ENCODE measurements around the gene UROC1. TPM values are rescaled to one million over a fixed set of nuclear protein-coding genes. Genes with fewer than 3 reads are reported as not detected.
A peak's percentile ranks its signal among the peaks of the same experiment; 100 is the strongest.

Gene UROC1
- total RNA-seq, 2 experiments from 2014 or later, result not detected

DNA sequence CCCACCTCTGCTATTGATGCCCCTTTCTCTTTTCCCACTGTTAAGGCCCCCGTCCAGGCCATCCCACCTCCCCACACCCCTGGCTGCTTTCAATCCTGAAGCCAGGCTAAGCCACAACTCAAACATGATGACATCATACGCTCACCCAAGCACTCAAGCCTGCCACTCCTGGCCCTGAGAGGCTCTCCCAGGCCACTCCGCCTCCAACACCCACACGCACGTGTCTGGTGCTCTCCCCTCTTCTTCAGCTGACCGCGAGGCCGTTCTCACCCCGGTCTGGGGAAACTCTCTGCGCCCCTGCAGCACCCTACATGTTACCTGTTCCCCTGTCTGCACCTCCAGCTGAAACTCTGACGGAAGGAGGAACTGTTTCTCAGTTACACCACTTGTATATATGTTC, 48.1 kb downstream of the UROC1 start:
- Mint-ChIP-seq H3K36me3 (ENCODE audit: low read depth) (peaks cover 64% of the 10 kb centered on the region), H3K4me1 (peaks cover 52% of the 10 kb centered on the region), H3K27ac (peak overlapping the region; percentile 52), H3K4me3 (no peak overlapping the region), H3K9me3 (ENCODE audit: low read depth) (no peaks in the 10 kb centered on the region), H3K27me3 (no peaks in the 10 kb centered on the region)
- ChIA-PET POLR2A (no interaction called here), CTCF (interaction anchor here (0.6 kb wide), 1 partner anchor 197 kb away, joined by 4 read pairs; no protein-coding TSS in a partner anchor)
- DNase-seq (no peak), ATAC-seq (no peak)
- intact Hi-C loops (cut with DNase I, micrococcal nuclease), result no loop called here

DNA sequence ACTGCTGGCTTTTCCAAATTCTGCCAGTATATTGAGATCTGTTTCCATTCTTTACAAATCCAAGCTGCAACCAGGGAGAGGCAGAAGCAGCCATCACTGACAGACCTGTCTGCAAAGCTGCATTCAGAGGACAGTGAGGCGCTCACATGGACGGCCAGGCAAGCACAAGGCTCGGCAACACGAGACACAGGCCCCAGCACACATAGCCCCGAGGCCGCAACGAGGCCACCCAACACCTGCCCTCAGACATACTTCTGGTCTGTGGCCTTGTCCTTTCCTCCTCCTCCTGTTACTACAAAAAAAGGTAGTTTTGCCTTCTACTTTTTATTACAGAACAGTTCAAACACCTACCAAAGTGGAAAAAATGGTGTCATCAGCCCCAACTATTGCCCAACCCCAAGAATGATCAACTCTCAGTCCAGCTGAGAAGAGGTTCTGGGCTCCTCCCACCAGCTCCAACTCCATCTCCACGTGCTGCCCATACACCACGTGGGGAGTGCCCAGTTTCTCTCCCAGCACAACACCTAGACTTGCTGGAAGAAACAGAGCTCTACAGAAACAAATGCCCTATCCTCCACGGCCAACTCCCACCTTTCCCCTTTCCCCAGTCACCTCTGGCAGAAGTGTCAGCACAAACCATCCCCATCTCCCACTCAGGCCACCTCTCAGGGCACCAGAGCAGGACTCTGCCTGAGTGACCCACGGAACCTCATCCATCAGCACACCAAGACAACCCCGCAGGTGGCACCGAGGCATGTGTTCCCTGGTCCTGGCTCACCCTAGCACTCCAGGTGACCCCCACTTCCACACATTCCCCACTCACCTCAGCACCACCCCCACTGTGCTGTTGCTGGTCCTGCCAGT, 49.3 kb downstream of the UROC1 start:
- H3K36me3 Mint-ChIP-seq (ENCODE audit: low read depth), result peaks cover 58% of the 10 kb centered on the region

DNA sequence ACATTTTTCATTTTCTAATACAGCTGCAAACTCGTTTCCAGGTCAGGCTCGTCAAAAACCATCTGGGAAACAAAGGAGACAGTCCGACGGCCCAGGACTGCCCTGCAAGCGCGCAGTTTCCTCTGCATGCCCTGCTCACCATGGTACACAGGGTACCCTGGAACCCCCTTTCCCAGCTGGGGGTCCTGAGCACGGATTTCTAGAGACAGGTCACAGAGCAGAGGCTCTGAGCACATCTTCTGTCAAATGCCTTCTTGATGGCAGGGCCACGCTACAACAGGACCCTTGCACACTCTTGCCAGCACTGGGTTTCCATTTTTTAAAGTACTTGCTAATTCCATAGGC, 50.0 kb downstream of the UROC1 start:
- peaks cover 52% of the 10 kb centered on the region for H3K36me3 Mint-ChIP-seq (ENCODE audit: low read depth)
- no peak overlapping the region for H3K4me3 Mint-ChIP-seq
- DNase-seq, result no peak
- intact Hi-C loops (cut with DNase I, micrococcal nuclease), result no loop called here
- ATAC-seq, result no peak
- H3K4me1 Mint-ChIP-seq, result peaks cover 35% of the 10 kb centered on the region
- no peaks in the 10 kb centered on the region for H3K27me3 Mint-ChIP-seq
- no peaks in the 10 kb centered on the region for H3K9me3 Mint-ChIP-seq (ENCODE audit: low read depth)
- H3K27ac Mint-ChIP-seq, result no peak overlapping the region
- ChIA-PET POLR2A (no interaction called here), CTCF (interaction anchor here (2.4 kb wide), 1 partner anchor 8 kb away, joined by 7 read pairs; the partner anchor contains the start of gene ZXDC)

More for the DNA sequence above, 49.3 kb downstream of the UROC1 start:
- DNase-seq (no peak), ATAC-seq (no peak)
- intact Hi-C loops (cut with DNase I, micrococcal nuclease), result no loop called here
- Mint-ChIP-seq H3K27ac (peak overlapping the region; percentile 49), H3K27me3 (no peaks in the 10 kb centered on the region), H3K9me3 (ENCODE audit: low read depth) (no peaks in the 10 kb centered on the region), H3K4me1 (peaks cover 42% of the 10 kb centered on the region), H3K4me3 (no peak overlapping the region)
- ChIA-PET POLR2A (no interaction called here), CTCF (no interaction called here)

DNA sequence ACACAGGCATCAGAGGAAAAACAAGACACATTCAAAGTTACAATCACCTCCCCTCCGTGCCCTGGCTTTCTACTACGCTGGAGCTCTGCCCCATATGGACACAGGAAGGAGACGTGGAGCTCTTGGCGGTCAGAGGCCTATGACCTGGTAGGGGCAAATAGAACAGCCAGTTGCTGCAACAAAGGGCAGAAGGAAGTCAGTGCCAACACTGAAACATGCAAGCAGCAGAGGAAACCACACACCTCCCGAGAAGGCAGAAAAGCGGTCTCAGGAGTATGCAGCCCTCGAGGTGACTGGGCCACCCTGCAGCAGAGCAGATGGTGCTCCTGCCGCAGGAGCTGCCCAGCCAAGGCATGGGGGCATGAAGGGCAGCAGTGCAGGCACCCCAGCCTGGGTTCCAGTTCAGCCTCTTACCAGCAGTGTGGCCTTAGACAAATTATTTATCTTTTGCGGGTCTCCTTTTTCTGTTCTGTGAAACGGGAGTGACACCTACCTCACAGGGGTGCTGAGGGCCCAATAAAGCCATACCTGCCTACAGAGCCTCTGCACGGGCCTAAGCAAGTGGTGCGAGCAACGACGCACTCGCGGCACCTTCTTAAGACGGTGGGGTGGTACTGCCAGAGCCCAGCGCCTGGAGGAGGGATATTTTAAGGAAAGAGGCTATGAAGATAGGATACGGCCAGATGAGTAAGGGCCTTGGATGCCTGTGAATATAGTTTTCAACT, 50.5 kb downstream of the UROC1 start:
- ATAC-seq (no peak), DNase-seq (no peak)
- POLR2A ChIA-PET, result no interaction called here
- Mint-ChIP-seq H3K27me3 (no peaks in the 10 kb centered on the region), H3K27ac (no peak overlapping the region), H3K4me1 (peaks cover 30% of the 10 kb centered on the region), H3K9me3 (ENCODE audit: low read depth) (no peaks in the 10 kb centered on the region), H3K36me3 (ENCODE audit: low read depth) (peaks cover 50% of the 10 kb centered on the region), H3K4me3 (no peak overlapping the region)
- intact Hi-C loops (cut with DNase I, micrococcal nuclease), result no loop called here
- CTCF ChIA-PET, result interaction anchor here (0.7 to 2.4 kb wide), 2 partner anchors 8 to 96 kb away, joined by 3 to 7 read pairs; partner anchors contain the start of gene ZXDC

DNA sequence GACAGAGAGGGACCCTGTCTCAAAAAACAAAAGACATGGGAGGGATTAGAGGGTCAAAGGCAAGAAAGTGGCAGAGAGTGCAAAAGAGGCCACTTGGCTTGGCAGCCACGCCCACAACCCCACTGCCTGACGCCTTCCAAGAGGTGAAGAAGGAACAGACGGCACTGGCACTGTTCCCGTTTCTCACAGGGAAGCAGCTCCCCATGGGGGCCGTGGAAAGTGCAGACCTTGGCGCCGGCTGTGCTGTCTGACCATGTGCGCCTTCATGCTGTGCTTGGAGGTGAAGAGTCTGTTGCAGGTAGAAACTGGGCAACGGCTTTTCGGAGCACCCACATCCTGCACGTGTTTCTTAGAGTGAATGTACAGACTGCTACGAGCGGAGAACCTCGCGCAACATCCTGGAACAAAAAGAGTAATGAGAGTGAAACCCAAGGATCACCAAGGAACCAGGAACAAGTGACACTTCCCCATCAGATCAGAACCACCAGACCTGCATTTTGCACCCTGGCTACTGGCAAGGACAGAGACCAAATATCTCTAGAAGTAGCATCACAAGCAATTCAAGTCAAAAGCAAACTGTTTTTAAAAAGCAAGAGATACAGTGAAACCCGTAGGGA, 51.5 kb downstream of the UROC1 start:
- DNase-seq (no peak), ATAC-seq (no peak)
- ChIA-PET POLR2A (no interaction called here), CTCF (interaction anchor here (0.7 to 2.4 kb wide), 2 partner anchors 9 to 97 kb away, joined by 3 to 7 read pairs; partner anchors contain the start of gene ZXDC)
- H3K27ac Mint-ChIP-seq, result no peak overlapping the region
- H3K36me3 Mint-ChIP-seq (ENCODE audit: low read depth), result peaks cover 53% of the 10 kb centered on the region
- H3K4me3 Mint-ChIP-seq, result no peak overlapping the region
- peaks cover 22% of the 10 kb centered on the region for H3K4me1 Mint-ChIP-seq
- intact Hi-C loops (cut with DNase I, micrococcal nuclease), result no loop called here
- H3K27me3 Mint-ChIP-seq, result no peaks in the 10 kb centered on the region
- H3K9me3 Mint-ChIP-seq (ENCODE audit: low read depth), result no peaks in the 10 kb centered on the region

DNA sequence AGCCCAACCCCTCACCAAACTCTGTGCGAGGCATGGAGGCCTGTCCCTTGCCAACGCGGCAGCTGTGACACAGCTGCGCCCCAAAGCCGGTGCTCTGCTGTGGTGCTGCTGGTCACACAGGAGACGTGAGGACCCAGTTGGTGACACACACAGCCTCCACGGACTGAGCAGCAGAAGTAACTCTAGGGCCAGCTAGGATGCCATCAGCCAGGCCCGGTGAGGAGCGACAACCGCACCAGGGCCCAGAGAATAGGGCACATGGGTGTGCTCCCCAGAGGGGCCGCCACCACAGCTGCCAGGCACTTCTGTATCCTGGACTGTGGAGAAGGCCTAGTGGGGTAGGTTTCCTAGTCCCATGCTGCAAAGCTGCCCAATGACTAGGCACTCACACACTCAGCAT, 52.6 kb downstream of the UROC1 start:
- ATAC-seq, result no peak
- POLR2A ChIA-PET, result no interaction called here
- H3K27ac Mint-ChIP-seq, result no peak overlapping the region
- no peaks in the 10 kb centered on the region for H3K9me3 Mint-ChIP-seq (ENCODE audit: low read depth)
- H3K4me3 Mint-ChIP-seq, result no peak overlapping the region
- CTCF ChIA-PET, result no interaction called here
- intact Hi-C loops (cut with DNase I, micrococcal nuclease), result no loop called here
- peaks cover 48% of the 10 kb centered on the region for H3K36me3 Mint-ChIP-seq (ENCODE audit: low read depth)
- no peak for DNase-seq
- H3K4me1 Mint-ChIP-seq, result peaks cover 19% of the 10 kb centered on the region
- no peaks in the 10 kb centered on the region for H3K27me3 Mint-ChIP-seq

DNA sequence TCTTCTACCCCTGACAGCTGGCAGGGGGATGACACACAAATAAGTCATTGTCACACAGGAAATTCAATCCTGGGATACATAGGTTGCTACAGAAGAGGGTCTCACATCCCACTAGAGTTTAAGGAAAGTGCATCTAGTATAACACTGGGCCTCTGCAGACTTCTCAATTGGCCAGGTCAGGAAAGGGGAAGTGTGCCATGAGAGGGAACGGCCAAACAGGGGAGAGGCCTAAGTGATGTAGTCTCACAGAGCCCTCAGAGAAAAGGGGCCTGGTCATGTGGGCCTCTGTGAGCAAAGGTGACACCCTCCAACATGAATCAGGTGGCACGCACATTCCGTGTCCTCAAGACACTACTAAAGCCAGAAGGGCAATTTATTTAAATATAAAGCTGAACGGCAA, 53.1 kb downstream of the UROC1 start:
- Mint-ChIP-seq H3K27ac (no peak overlapping the region), H3K27me3 (no peaks in the 10 kb centered on the region), H3K36me3 (ENCODE audit: low read depth) (peaks cover 43% of the 10 kb centered on the region), H3K4me3 (no peak overlapping the region), H3K9me3 (ENCODE audit: low read depth) (no peaks in the 10 kb centered on the region), H3K4me1 (peaks cover 15% of the 10 kb centered on the region)
- intact Hi-C loops (cut with DNase I, micrococcal nuclease), result no loop called here
- ChIA-PET CTCF (no interaction called here), POLR2A (no interaction called here)
- no peak for DNase-seq
- ATAC-seq, result no peak

DNA sequence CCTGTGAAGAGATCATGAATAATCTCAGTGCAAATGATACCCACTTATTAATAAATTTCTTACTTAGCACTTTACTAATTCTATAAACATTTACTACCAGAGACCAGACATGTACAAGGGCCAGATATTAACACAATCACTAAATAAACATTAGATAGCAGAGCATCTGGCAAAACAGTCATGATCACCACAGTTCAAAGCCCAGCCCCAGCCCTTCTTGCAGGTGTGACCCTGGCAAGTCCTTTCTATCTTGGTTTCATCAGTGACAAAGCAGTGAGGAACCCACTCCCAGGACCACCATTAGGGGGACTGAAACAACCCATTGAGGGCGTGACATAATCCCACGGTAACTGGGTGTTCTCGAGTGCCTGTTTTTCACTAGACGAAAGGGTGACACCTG, 53.5 kb downstream of the UROC1 start:
- ChIA-PET CTCF (no interaction called here), POLR2A (no interaction called here)
- Mint-ChIP-seq H3K4me1 (peaks cover 11% of the 10 kb centered on the region), H3K9me3 (ENCODE audit: low read depth) (no peaks in the 10 kb centered on the region), H3K4me3 (no peak overlapping the region), H3K36me3 (ENCODE audit: low read depth) (peaks cover 39% of the 10 kb centered on the region), H3K27ac (no peak overlapping the region), H3K27me3 (no peaks in the 10 kb centered on the region)
- ATAC-seq (no peak), DNase-seq (no peak)
- intact Hi-C loops (cut with DNase I, micrococcal nuclease), result no loop called here

DNA sequence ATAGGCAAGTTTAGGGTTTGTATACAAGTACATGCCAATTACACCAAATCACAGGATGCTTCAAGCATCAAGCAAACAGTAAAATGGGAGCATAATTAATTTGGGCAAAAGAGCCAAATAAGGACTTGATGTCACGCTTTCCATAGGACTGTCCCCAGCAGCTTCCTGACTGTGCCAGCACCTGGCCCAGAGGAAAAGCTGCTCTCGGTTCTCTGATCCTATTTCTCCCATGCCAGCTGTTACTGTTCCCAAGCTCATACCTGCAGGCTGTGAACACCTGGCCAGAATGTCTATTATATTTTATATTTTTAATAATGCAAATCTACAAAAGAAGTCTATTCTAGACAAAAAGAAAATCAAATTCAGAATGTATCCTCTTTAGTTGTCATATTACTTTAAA, 54.1 kb downstream of the UROC1 start:
- DNase-seq, result no peak
- no peaks in the 10 kb centered on the region for H3K27me3 Mint-ChIP-seq
- H3K4me1 Mint-ChIP-seq, result peaks cover 7% of the 10 kb centered on the region
- POLR2A ChIA-PET, result no interaction called here
- no peak overlapping the region for H3K4me3 Mint-ChIP-seq
- intact Hi-C loops (cut with DNase I, micrococcal nuclease), result no loop called here
- H3K36me3 Mint-ChIP-seq (ENCODE audit: low read depth), result peaks cover 37% of the 10 kb centered on the region
- no peak overlapping the region for H3K27ac Mint-ChIP-seq
- CTCF ChIA-PET, result no interaction called here
- H3K9me3 Mint-ChIP-seq (ENCODE audit: low read depth), result no peaks in the 10 kb centered on the region
- no peak for ATAC-seq

DNA sequence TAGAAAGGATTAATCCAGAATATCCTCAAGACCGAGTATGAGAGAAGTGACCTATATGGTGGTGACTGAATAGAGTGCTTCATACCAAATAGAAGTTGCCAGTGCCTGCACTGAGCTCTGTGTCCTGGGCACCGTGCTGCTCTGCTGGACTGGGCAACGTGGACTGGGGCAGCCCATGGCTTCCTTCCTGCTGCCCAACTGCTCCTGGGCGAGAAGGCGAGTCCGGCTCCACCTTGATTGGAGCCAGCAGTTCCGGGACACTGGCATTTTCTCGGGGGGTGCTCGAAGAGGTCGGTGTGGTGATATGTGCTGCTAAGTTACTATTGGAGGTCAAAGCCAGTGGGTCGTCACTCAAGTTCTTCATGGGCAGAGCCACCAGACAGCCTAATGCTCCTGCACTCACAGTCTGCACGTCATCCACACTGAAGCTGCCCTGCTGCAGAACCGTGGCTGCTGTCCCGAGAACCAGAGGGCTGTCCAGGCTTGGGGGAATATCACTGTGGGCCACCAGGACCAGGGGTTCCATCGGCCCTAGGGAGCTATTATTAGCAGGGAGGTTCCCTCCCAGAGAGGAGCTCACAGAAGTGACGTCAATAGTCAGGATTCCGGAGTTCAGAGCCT, 56.0 kb downstream of the UROC1 start:
- ATAC-seq, result no peak
- POLR2A ChIA-PET, result no interaction called here
- Mint-ChIP-seq H3K4me1 (no peaks in the 10 kb centered on the region), H3K27ac (peak overlapping the region; percentile 24), H3K9me3 (ENCODE audit: low read depth) (no peaks in the 10 kb centered on the region), H3K36me3 (ENCODE audit: low read depth) (peaks cover 36% of the 10 kb centered on the region), H3K4me3 (no peak overlapping the region), H3K27me3 (no peaks in the 10 kb centered on the region)
- CTCF ChIA-PET, result interaction anchor here (0.6 to 1.1 kb wide), 2 partner anchors 13 to 111 kb away, joined by 3 to 4 read pairs; no protein-coding TSS in a partner anchor
- DNase-seq, result no peak
- intact Hi-C loops (cut with DNase I, micrococcal nuclease), result no loop called here

DNA sequence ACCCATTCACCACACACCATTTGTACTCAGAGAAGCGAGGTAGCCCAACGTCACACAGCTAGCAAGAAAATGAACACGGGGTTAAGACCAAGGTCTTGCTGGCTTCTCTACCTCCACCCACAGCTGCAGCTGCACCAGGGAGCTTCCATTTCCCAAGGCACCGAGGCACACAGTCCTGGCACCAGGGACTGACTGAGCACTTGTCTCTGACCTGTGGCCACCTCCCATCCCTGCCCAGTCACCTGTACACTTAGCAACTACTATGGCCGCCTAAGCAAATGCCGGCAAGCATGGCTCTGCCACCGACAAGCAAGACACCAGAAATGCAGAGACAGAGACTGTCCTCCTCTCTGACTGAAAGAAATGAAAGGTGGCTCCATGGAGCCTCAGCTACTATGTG, 57.2 kb downstream of the UROC1 start:
- Mint-ChIP-seq H3K4me1 (no peaks in the 10 kb centered on the region), H3K4me3 (no peak overlapping the region), H3K27me3 (no peaks in the 10 kb centered on the region), H3K27ac (no peak overlapping the region), H3K9me3 (ENCODE audit: low read depth) (no peaks in the 10 kb centered on the region), H3K36me3 (ENCODE audit: low read depth) (peaks cover 30% of the 10 kb centered on the region)
- DNase-seq (no peak), ATAC-seq (no peak)
- ChIA-PET CTCF (interaction anchor here (1.5 kb wide), 1 partner anchor 11 kb away, joined by 4 read pairs; no protein-coding TSS in a partner anchor), POLR2A (no interaction called here)
- intact Hi-C loops (cut with DNase I, micrococcal nuclease), result no loop called here
